GM23338 (cell line): Measurements from ENCODE around the gene TBC1D9.

Source experiments
- EZH2 ChIP-seq: fragments of 200-600 bp; sonication (generic); IDR thresholded peaks from one replicate; pipeline ENCODE4 v1.8.0; 2017; ENCODE audit warnings: antibody characterized with exemption, mild to moderate bottlenecking, low read depth; ENCODE audit not compliant: unreplicated experiment
- EZH2phosphoT487 ChIP-seq: fragments of 200-600 bp; sonication (generic); IDR thresholded peaks from one replicate; pipeline ENCODE4 v1.8.1; 2018; ENCODE audit warnings: antibody characterized with exemption; ENCODE audit not compliant: unreplicated experiment
- TF ChIP-seq, protein P1 (sequence below), 2 experiments: fragments of 200-600 bp in 1 of 2; sonication (generic) in 1 of 2; conservative IDR thresholded peaks; 2 replicates each; pipeline versions ENCODE4 v1.5.1 to v1.6.1; 2016 to 2017; ENCODE audit warnings: antibody characterized with exemption in 2 of 2, low read depth in 2 of 2, mild to moderate bottlenecking in 2 of 2, moderate library complexity in 1 of 2

DNA sequence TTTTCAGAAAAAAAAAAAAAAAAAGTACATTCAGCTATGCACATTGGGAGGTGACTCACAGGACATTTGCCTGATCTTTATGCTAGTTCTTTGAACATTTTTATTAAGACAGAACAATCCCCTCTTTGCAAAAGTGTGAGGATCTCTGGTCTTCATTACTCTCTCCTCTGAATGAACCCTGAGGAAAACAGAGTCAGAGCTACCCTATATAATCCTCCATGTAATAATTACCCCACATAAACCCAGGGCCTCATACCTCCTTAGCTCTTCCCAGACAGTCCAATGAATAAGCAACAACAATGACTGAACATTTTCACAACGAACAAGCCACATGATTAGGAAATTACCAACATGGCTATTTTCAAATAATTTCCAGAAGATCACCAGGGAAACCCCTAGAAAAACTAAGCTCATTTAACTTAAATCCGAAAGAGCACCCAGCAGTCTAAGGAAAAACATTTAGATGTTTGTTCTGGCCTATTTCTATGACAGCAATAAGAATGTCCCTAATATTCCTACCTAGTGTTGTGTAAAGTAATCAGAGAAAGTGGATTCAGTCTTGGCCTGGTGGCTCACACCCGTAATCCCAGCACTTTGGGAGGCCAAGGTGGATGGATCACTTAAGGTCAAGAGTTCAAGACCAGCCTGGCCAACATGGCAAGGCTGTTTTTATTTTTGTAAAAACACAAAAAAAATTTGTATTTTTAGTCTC, 37.8 kb downstream of the TBC1D9 start:
- TF ChIP-seq, protein P1, sequence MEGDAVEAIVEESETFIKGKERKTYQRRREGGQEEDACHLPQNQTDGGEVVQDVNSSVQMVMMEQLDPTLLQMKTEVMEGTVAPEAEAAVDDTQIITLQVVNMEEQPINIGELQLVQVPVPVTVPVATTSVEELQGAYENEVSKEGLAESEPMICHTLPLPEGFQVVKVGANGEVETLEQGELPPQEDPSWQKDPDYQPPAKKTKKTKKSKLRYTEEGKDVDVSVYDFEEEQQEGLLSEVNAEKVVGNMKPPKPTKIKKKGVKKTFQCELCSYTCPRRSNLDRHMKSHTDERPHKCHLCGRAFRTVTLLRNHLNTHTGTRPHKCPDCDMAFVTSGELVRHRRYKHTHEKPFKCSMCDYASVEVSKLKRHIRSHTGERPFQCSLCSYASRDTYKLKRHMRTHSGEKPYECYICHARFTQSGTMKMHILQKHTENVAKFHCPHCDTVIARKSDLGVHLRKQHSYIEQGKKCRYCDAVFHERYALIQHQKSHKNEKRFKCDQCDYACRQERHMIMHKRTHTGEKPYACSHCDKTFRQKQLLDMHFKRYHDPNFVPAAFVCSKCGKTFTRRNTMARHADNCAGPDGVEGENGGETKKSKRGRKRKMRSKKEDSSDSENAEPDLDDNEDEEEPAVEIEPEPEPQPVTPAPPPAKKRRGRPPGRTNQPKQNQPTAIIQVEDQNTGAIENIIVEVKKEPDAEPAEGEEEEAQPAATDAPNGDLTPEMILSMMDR (conservative IDR thresholded peaks at IDR 0.05; ENCODE audit: low read depth in 2 of 2): no peak
- TF ChIP-seq EZH2 (no peak), EZH2phosphoT487 (no peak)
